Measurements from ENCODE around the gene KRTAP9-2. TPM values are rescaled to one million over a fixed set of nuclear protein-coding genes. Genes with fewer than 3 reads are reported as not detected.
"Not testable (repeated sequence)": the region's sequence is repeated elsewhere in the genome, so short reads cannot be mapped to it uniquely, and the experiment has no call there.

The KRTAP9-2 gene
- total and polyA plus RNA-seq, 7 donors, result not detected

DNA sequence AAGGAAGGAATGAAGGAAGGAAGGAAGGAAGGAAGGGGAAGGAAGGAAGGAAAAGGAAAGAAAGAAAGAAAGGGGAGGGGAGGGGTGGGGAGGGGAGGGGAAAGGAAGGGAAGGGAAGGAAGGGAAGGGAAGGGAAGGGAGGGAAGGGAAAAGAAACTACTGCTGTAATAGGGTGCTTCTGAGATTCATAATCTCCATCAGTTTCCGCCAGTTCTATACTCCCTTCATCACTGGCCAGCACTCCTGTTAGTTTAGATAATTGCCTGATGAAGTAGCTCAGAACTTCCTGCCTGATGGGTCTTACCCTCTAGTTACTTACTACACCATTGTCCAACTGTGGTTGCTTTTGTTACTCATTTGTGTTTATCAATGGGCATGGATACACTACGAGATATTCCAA is 36.8 kb downstream of the KRTAP9-2 start:
- no peaks in the 10 kb centered on the region for H3K4me1 ChIP-seq
- DNase-seq, result no peak
- H3K27me3 ChIP-seq (ENCODE audit: insufficient read depth in 3 of 3, low read length in 2 of 3), result peaks cover 0 to 15% (median 5%) of the 10 kb centered on the region in 3 donors
- no peaks in the 10 kb centered on the region for H3K9me3 ChIP-seq
- H3K36me3 ChIP-seq (ENCODE audit: insufficient read depth in 1 of 2, low read depth in 1 of 2), result no peaks in the 10 kb centered on the region
- no peak for ATAC-seq
- H3K27ac ChIP-seq, result no peak overlapping the region
- intact Hi-C loops (cut with DNase I), result loop anchor here in 1 of 2 donors (2.0 kb wide), 1 partner anchor 14 kb away; no protein-coding TSS in a partner anchor
- H3K4me3 ChIP-seq, result no peak overlapping the region
- TF ChIP-seq, protein P1, sequence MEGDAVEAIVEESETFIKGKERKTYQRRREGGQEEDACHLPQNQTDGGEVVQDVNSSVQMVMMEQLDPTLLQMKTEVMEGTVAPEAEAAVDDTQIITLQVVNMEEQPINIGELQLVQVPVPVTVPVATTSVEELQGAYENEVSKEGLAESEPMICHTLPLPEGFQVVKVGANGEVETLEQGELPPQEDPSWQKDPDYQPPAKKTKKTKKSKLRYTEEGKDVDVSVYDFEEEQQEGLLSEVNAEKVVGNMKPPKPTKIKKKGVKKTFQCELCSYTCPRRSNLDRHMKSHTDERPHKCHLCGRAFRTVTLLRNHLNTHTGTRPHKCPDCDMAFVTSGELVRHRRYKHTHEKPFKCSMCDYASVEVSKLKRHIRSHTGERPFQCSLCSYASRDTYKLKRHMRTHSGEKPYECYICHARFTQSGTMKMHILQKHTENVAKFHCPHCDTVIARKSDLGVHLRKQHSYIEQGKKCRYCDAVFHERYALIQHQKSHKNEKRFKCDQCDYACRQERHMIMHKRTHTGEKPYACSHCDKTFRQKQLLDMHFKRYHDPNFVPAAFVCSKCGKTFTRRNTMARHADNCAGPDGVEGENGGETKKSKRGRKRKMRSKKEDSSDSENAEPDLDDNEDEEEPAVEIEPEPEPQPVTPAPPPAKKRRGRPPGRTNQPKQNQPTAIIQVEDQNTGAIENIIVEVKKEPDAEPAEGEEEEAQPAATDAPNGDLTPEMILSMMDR (IDR thresholded peaks at IDR 0.05), result no peak
- 79 to 85% (median 82%) methylated on average over 2 of the region's 2 CpGs for WGBS, 3 donors

DNA sequence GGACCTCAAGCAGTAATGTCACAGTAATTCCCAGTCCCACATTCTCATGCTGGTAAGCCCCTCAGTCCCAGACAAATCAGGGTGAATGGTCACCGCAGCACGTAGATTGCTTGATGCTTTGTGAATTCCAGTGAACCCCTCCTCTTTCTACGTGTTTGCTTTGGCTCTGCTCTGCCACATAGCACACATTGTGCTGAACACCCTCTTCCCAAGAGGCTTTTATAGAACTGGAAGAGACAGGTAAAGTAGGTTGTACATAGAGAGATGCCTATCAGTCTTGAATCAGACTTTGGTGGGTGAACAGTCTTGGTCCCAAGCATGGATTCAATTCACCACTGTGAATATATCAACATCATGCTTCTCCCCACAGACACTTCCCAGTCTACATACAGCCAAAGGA is 38.2 kb downstream of the KRTAP9-2 start:
- H3K4me1 ChIP-seq, result no peaks in the 10 kb centered on the region
- intact Hi-C loops (cut with DNase I), result no loop called here
- H3K27me3 ChIP-seq (ENCODE audit: insufficient read depth in 3 of 3, low read length in 2 of 3), result peaks cover 0 to 6% (median 0%) of the 10 kb centered on the region in 3 donors
- H3K4me3 ChIP-seq, result no peak overlapping the region
- H3K36me3 ChIP-seq (ENCODE audit: insufficient read depth in 1 of 2, low read depth in 1 of 2), result no peaks in the 10 kb centered on the region
- no peaks in the 10 kb centered on the region for H3K9me3 ChIP-seq
- DNase-seq (no peak), ATAC-seq (no peak)
- TF ChIP-seq, protein P1 (IDR thresholded peaks at IDR 0.05), result no peak
- WGBS, 3 donors, result 76 to 80% (median 80%) methylated on average over 3 of the region's 3 CpGs
- H3K27ac ChIP-seq, result no peak overlapping the region

DNA sequence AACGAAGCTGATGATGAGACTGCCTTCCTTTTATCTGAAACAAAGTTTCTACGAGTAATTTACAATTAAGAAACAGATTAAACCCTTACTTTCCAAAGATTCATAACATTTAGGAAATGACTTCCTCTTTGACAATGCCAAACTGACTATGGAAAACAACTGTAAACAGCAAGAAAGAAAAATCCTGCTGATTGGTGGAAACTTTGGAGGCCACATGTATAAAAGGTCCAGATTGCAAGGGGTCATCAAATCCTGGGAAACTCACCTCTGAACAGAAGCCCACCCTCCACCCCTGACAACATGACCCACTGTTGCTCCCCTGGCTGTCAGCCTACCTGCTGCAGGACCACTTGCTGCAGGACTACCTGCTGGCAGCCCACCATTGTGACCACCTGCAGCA is 38.6 kb downstream of the KRTAP9-2 start, which contains the start of gene KRTAP9-6:
TSS of gene KRTAP9-6 (plus strand) at position 301 of the 400 bp plus-strand sequence. CDS start at position 301, 0 bp downstream.
- WGBS, 3 donors, result 60 to 70% (median 66%) methylated on average over 2 of the region's 2 CpGs
- no peak within 1 kb of the TSS for H3K4me3 ChIP-seq
- TF ChIP-seq, protein P1 (IDR thresholded peaks at IDR 0.05), result no peak
- no peak within 1 kb of the TSS for H3K27ac ChIP-seq
- intact Hi-C loops (cut with DNase I), result no loop called here
- no peak for ATAC-seq
- H3K36me3 ChIP-seq (ENCODE audit: insufficient read depth in 1 of 2, low read depth in 1 of 2), result no peaks in the 10 kb centered on the region
- H3K27me3 ChIP-seq (ENCODE audit: insufficient read depth in 3 of 3, low read length in 2 of 3), result peaks cover 0 to 4% (median 0%) of the 10 kb centered on the region in 3 donors
- H3K4me1 ChIP-seq, result no peaks in the 10 kb centered on the region
- H3K9me3 ChIP-seq, result no peaks in the 10 kb centered on the region
- no peak for DNase-seq

DNA sequence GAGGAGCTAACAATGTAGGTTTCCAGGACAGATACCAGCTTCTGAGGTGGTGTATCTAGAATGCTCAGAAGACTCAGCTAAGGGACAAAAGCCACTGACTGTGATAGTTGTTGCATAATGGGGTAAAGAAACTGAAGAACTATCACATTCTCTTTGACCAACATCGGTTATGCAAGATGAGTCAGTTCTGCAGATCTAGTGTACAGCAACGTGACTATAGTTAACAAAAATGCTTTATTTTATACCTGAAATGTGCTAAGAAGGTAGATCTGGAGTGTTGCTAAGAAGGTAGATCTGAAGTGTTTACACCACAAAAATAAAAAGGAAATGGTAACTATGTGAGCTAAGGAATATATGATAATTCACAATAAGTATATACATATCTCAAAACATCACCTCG is 41.3 kb downstream of the KRTAP9-2 start:
- H3K27ac ChIP-seq, result no peak overlapping the region
- no peaks in the 10 kb centered on the region for H3K36me3 ChIP-seq (ENCODE audit: insufficient read depth in 1 of 2, low read depth in 1 of 2)
- DNase-seq (no peak), ATAC-seq (no peak)
- no peaks in the 10 kb centered on the region for H3K9me3 ChIP-seq
- WGBS, 3 donors, result 84 to 95% methylated on average over 3 of the region's 3 CpGs; no CpG with 5 or more reads in 1 of the 3 donors
- H3K27me3 ChIP-seq (ENCODE audit: insufficient read depth in 3 of 3, low read length in 2 of 3), result no peaks in the 10 kb centered on the region
- H3K4me3 ChIP-seq, result no peak overlapping the region
- intact Hi-C loops (cut with DNase I), result no loop called here
- TF ChIP-seq, protein P1 (IDR thresholded peaks at IDR 0.05), result no peak
- no peaks in the 10 kb centered on the region for H3K4me1 ChIP-seq

DNA sequence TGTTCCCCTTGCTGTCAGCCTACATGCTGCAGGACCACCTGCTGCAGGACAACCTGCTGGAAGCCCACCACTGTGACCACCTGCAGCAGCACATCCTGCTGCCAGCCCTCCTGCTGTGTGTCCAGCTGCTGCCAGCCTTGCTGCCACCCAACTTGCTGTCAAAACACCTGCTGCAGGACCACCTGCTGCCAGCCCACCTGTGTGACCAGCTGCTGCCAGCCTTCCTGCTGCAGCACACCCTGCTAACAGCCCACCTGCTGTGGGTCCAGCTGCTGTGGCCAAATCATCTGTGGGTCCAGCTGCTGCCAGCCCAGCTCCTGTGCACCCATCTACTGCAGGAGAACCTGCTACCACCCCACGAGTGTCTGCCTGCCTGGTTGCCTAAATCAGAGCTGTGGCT is 44.9 kb downstream of the KRTAP9-2 start:
- H3K9me3 ChIP-seq; H3K27me3 ChIP-seq (ENCODE audit: insufficient read depth in 3 of 3, low read length in 2 of 3); DNase-seq; ATAC-seq; H3K27ac ChIP-seq; H3K4me1 ChIP-seq; H3K4me3 ChIP-seq; H3K36me3 ChIP-seq (ENCODE audit: insufficient read depth in 1 of 2, low read depth in 1 of 2); intact Hi-C loops (cut with DNase I): not testable (repeated sequence)
- WGBS, 3 donors, result 0 to 22% methylated on average over 1 of the region's 1 CpG; no CpG with 5 or more reads in 1 of the 3 donors
